ENCODE data around the gene VDAC1. TPM values are rescaled to one million over a fixed set of nuclear protein-coding genes. Genes with fewer than 3 reads are reported as not detected.
"Not testable (repeated sequence)": the region's sequence is repeated elsewhere in the genome, so short reads cannot be mapped to it uniquely, and the experiment has no call there.

VDAC1 gene
- polyA plus RNA-seq, 10 donors = 194 to 257 (median 229) TPM

GRCh38 chr5:133998807-133999206, 6.0 kb downstream of the VDAC1 start:
- DNase-seq = no peak

- DNase-seq = no peak
Observed at GRCh38 chr5:133998042-133998441, 6.7 kb downstream of the VDAC1 start.

- DNase-seq = no peak
Observed at GRCh38 chr5:133996683-133997252, 8.0 kb downstream of the VDAC1 start.

GRCh38 chr5:133995883-133996563, 8.8 kb downstream of the VDAC1 start:
- DNase-seq = no peak

- DNase-seq = no peak
Observed at GRCh38 chr5:133995341-133995740, 9.4 kb downstream of the VDAC1 start.

GRCh38 chr5:133994990-133995333, 9.8 kb downstream of the VDAC1 start:
- DNase-seq = no peak

- no peak for DNase-seq
Observed at GRCh38 chr5:133994297-133994989, 10.3 kb downstream of the VDAC1 start.

GRCh38 chr5:133993185-133993936, 11.4 kb downstream of the VDAC1 start:
- DNase-seq = peak in 1 of 3 donors; percentile 61

GRCh38 chr5:133992429-133993155, 12.2 kb downstream of the VDAC1 start:
- no peak for DNase-seq

- no peak for DNase-seq
Observed at GRCh38 chr5:133991171-133991910, 13.4 kb downstream of the VDAC1 start.

- no peak for DNase-seq
Observed at GRCh38 chr5:133990396-133990795, 14.4 kb downstream of the VDAC1 start.

GRCh38 chr5:133985540-133986180, 19.1 kb downstream of the VDAC1 start:
- no peak for DNase-seq

GRCh38 chr5:133983674-133984073, 21.1 kb downstream of the VDAC1 start:
- DNase-seq = no peak

- DNase-seq = no peak
Observed at GRCh38 chr5:133981714-133982113, 23.1 kb downstream of the VDAC1 start.

- DNase-seq = no peak
Observed at GRCh38 chr5:133980652-133981051, 24.1 kb downstream of the VDAC1 start.

- DNase-seq = no peak
Observed at GRCh38 chr5:133978943-133979342, 25.8 kb downstream of the VDAC1 start.

GRCh38 chr5:133977858-133978257, 26.9 kb downstream of the VDAC1 start:
- DNase-seq = no peak

GRCh38 chr5:133977161-133977787, 27.5 kb downstream of the VDAC1 start:
- no peak for DNase-seq

GRCh38 chr5:133975546-133975945, 29.2 kb downstream of the VDAC1 start:
- not testable (repeated sequence) for DNase-seq

GRCh38 chr5:133974142-133974541, 30.6 kb downstream of the VDAC1 start:
- DNase-seq = no peak
